ENCODE results near the gene NECAB2.

Gene NECAB2

GRCh38 chr16:83964684-83965443 lies 3.2 kb upstream of the NECAB2 start:
- no peak overlapping the region for H3K4me3 ChIP-seq (ENCODE audit: low read depth, low read length)
- DNase-seq (ENCODE audit: low read depth), result no peak
- no peak for TF ChIP-seq CTCF (IDR thresholded peaks at IDR 0.05; ENCODE audit: insufficient read depth, low read depth, low read length, missing control alignments)

- no peak overlapping the region for H3K4me3 ChIP-seq (ENCODE audit: low read depth, low read length)
- DNase-seq (ENCODE audit: low read depth), result no peak
- no peak for TF ChIP-seq CTCF (IDR thresholded peaks at IDR 0.05; ENCODE audit: insufficient read depth, low read depth, low read length, missing control alignments)
Measured at GRCh38 chr16:83965444-83966152, 2.4 kb upstream of the NECAB2 start.

- no peak for TF ChIP-seq CTCF (IDR thresholded peaks at IDR 0.05; ENCODE audit: insufficient read depth, low read depth, low read length, missing control alignments)
- no peak for DNase-seq (ENCODE audit: low read depth)
- H3K4me3 ChIP-seq (ENCODE audit: low read depth, low read length), result no peak overlapping the region
Measured at GRCh38 chr16:83966153-83966696, 1.8 kb upstream of the NECAB2 start.

GRCh38 chr16:83967091-83967490 lies 953 bp upstream of the NECAB2 start:
- no peak for DNase-seq (ENCODE audit: low read depth)
- no peak for TF ChIP-seq CTCF (IDR thresholded peaks at IDR 0.05; ENCODE audit: insufficient read depth, low read depth, low read length, missing control alignments)
- H3K4me3 ChIP-seq (ENCODE audit: low read depth, low read length), result no peak overlapping the region

- no peak overlapping the region for H3K4me3 ChIP-seq (ENCODE audit: low read depth, low read length)
- no peak for DNase-seq (ENCODE audit: low read depth)
- no peak for TF ChIP-seq CTCF (IDR thresholded peaks at IDR 0.05; ENCODE audit: insufficient read depth, low read depth, low read length, missing control alignments)
Measured at GRCh38 chr16:83968306-83968851, 335 bp downstream of the NECAB2 start.

GRCh38 chr16:83968891-83969649 lies 1.0 kb downstream of the NECAB2 start:
- H3K4me3 ChIP-seq (ENCODE audit: low read depth, low read length), result no peak overlapping the region
- TF ChIP-seq CTCF (IDR thresholded peaks at IDR 0.05; ENCODE audit: insufficient read depth, low read depth, low read length, missing control alignments), result no peak
- no peak for DNase-seq (ENCODE audit: low read depth)

All from GM12865 (cell line).